HG03520 (cell line): ENCODE data around the gene DSG3.

Experiments
- ATAC-seq: cut with Tn5 transposase; IDR thresholded peaks from one replicate; pipeline ENCODE4 v1.9.1; 2021; ENCODE audit warnings: mild to moderate bottlenecking, moderate library complexity; ENCODE audit not compliant: unreplicated experiment

The DSG3 gene, protein sequence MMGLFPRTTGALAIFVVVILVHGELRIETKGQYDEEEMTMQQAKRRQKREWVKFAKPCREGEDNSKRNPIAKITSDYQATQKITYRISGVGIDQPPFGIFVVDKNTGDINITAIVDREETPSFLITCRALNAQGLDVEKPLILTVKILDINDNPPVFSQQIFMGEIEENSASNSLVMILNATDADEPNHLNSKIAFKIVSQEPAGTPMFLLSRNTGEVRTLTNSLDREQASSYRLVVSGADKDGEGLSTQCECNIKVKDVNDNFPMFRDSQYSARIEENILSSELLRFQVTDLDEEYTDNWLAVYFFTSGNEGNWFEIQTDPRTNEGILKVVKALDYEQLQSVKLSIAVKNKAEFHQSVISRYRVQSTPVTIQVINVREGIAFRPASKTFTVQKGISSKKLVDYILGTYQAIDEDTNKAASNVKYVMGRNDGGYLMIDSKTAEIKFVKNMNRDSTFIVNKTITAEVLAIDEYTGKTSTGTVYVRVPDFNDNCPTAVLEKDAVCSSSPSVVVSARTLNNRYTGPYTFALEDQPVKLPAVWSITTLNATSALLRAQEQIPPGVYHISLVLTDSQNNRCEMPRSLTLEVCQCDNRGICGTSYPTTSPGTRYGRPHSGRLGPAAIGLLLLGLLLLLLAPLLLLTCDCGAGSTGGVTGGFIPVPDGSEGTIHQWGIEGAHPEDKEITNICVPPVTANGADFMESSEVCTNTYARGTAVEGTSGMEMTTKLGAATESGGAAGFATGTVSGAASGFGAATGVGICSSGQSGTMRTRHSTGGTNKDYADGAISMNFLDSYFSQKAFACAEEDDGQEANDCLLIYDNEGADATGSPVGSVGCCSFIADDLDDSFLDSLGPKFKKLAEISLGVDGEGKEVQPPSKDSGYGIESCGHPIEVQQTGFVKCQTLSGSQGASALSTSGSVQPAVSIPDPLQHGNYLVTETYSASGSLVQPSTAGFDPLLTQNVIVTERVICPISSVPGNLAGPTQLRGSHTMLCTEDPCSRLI

DNA sequence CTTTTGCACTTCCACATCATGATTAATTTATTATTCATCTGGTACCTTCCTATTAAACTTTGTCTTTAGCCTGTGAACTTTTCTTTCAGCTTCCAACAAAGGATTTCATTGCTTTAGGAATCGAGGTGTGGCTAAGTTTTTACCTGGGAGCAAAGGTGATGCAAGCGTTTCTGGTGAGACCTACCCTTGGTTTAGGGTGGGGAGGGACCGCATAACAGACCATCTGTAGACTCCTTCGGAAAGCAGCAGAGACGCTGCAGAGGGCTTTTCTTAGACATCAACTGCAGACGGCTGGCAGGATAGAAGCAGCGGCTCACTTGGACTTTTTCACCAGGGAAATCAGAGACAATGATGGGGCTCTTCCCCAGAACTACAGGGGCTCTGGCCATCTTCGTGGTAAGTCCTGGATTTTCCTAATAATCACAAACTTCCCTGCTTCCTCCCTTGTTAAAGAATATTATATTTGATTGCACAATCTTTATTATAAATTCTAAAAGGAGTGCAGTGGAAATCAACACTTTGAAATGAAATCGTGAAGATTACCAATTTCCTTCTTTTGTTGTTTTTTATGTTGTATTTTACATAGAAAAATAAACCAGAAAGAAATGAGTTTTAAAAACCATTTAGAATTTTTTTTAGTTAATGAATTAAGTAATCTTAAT, at the start of gene DSG3:
Gene DSG3, plus strand, starts transcription at position 212 of the 662 bp plus-strand sequence. Its CDS starts 137 bp downstream, at position 349.
- no peak for ATAC-seq

DNA sequence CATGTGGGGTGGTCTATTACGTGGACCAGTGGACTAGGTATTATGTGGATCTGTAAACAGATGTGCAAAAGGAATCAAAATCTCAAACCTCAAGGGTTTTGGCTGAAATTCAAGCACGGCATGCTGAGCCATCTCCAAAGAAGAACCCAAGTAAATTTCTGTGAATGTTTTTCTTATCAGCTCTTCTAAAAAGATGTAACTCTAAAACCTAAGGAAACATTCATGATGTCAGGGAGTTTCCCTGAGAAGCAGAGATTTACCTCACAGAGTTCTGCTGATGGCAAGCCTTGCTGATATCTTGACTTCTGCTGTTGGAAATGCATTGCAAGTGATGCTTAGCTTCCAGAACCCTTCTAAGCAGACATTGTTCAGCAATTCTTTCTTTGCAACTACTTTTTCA, 49.4 kb upstream of the DSG3 start:
- no peak for ATAC-seq

DNA sequence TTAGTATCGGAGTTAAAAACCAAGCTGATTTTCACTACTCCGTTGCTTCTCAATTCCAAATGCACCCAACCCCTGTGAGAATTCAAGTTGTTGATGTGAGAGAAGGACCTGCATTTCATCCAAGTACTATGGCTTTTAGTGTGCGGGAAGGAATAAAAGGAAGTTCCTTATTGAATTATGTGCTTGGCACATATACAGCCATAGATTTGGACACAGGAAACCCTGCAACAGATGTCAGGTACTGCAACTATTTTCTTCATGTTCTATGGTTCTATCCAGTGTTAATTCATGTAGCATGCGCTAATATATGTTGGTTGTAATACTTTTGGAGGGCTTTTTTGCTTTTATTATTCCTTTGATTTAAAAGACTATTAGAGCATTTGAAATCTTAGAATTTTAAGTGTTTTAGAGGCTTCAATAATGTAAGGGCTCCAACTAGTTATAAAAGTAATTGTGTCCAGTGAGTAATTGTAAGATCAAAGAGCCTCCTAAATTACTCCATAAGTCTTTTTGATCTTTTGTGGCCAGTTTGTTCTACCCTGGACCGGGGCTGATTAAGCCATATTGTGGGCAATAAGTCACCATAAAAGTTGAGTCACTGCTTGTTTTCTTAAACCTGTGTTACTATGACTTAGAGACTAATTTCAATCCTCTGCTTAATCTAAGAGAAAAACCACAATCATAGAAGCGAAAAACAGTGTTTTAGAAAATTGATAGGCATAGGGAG, 48.1 kb upstream of the DSG3 start:
- ATAC-seq, result no peak

DNA sequence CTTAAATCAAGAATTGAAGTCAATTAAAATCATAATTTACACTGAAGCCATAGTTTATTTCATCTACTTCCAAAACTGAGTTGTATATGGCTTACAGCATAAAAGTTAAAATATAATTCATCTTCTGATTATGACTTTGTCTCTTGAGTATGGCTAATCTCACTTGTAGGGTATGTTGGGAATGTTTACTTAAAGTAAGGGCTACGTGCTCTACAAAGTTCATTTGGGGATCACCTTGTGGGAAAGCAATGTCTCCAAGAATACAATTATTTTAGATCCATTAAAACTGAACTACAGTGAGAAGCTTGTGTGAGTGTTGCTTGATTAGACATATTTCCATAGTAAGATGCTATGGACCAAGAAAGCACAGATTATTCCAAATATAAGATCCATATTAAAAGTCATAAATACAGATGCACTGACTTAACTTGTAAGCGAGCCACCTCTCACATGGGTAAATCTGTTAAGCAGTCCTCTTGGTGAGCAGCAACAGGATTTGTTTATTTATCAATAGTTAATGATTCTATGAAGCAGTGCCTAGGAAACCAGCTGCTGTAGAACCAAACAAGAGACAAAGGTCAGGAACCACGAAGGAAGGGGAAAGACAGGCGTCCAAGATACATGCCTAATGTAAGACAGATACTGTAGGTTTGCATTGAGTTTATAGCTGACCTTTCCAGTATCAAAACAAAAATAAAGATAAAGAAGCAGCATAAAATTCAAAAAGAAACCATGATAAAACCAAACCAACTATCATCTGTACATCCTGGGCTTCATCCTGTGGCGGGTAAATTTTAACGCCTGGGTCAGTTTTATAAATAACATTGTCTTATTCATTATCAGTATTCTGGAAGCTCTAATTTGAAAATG, 46.1 kb upstream of the DSG3 start:
- no peak for ATAC-seq

DNA sequence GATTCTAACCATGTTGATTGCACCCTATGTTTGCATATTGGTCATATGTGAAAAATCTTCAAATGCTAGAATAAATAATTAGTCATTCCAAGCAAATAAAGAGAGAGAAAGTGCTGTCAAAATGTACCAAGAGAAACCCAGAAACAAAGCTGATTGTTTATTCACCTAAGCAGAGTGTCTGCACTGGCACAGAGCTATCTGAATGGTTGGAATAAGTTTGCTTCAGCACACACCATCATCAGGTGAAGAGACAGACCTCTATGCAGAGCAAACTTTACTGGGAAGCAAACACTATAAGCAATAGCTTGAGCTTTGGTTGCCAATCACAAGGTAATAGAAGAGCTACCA, 45.5 kb upstream of the DSG3 start:
- no peak for ATAC-seq

DNA sequence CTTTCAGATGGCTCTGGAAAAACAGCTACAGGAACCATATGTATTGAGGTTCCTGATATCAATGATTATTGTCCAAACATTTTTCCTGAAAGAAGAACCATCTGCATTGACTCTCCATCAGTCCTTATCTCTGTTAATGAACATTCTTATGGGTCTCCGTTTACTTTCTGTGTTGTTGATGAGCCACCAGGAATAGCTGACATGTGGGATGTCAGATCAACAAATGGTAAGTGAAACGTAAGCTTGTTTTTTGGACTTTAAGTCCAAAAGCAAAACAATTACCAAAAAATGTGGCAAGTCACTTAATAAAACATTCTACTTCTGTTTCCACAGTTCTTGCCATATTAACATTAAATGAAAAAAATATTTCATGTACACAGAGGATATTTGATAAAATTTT, 44.1 kb upstream of the DSG3 start:
- no peak for ATAC-seq

DNA sequence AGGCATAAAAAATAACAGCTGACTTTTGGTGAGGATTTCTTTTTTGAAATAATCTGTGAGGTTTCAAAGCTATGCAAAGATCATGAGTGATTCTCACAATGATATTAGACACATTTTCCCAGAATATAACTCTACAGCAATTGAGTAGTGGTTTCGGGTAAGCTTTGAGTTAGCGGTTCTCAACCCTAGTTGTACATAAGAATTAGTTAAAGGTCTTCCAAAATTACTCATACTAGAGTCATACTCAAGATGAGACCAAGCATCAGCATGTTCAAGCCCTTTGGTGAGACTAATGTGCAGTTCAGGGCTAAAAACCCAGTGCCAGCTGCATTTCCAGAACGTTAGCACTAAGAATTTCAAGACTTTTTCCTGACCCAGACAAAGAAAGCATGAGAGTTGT, 39.9 kb upstream of the DSG3 start:
- ATAC-seq, result no peak

DNA sequence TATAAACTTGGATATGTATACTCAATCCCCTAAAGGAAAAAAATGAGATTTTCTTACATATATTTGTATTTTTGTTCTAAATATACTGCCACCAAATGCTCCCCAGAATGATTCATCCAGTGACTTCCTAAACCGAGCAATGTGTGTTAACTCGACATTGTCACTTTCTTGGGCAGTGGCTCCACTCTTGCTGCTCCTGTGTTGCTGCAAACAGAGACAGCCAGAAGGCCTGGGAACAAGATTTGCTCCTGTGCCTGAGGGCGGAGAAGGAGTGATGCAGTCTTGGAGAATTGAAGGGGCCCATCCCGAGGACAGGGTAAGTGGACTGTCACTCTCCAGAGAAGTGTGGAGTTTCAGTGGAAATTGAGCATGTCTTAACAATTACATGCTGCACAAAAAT, 38.3 kb upstream of the DSG3 start:
- no peak for ATAC-seq

DNA sequence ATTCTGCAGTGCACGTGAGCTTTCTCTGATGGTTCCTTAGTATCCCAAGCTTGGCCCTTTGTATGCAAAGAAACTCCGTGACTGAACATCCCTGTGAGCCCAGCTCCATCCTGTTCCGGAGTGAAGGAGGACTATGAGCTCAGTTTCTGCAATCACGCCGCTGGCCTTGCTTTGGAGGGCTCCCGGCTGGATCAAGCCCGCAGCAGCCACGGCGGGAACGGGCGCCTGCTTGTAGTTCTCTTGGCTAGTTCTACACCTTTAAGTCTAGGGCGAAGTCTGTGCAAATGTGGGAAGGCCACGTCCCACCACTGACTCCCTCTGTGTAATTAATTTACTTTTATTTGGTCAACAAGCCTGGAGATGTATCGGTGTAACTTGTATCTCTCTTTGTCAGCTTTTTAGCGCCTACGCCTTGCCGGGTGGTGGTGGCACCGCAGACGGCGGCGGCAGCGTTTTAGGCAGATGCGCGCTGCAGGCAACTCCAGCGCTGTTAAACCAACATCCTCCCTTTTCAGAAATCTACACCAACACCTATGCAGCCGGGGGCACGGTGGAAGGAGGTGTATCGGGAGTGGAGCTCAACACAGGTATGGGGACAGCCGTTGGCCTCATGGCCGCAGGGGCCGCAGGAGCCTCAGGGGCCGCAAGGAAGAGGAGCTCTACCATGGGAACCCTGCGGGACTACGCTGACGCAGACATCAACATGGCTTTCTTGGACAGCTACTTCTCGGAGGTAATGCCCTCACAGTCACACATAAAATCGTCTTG, 36.6 kb upstream of the DSG3 start:
- ATAC-seq, result no peak

DNA sequence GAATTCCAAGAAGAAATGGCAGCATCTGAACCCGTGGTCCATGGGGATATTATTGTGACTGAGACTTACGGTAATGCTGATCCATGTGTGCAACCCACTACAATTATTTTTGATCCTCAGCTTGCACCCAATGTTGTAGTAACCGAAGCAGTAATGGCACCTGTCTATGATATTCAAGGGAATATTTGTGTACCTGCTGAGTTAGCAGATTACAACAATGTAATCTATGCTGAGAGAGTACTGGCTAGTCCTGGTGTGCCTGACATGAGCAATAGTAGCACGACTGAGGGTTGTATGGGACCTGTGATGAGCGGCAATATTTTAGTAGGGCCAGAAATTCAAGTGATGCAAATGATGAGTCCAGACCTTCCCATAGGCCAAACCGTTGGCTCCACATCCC, 34.4 kb upstream of the DSG3 start:
- no peak for ATAC-seq

DNA sequence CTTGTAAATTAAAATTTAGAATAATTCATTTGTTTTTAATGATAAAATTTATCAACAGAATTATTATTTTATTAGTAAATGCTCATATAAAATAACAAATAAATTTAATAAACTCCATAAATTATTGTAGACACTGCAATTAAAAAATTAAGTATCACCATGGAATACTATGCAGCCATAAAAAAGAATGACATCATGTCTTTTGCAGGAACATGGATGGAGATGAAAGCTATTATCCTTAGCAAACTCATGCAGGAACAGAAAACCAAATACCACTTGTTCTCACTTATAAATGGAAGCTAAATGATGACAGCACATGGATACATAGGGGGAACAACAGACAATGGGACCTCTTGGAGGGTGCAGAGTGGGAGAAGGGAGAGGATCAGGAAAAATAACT, 29.7 kb upstream of the DSG3 start:
- ATAC-seq, result no peak

DNA sequence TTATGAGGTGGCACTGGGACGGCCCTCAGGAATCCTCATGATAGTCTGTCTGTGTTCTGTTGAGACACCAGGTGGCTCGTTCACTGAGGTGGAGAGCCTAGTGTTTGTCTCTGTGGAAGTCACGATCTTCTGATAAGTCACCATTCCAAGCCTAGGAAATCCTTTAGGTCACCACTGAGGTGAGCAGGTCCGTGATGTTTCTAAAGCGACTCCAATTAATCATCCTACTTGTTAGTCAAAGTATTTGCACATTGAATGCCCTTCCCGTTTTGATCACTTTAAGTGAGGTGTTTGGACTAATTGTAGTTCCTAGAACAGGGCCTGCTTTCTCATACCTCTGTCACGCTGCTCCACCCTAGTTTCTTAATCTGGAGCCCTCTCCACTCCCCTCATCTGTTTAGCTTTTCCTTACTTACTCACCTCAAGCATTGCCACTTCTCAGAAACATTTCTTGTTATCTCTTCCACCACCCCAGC, 28.0 kb upstream of the DSG3 start:
- no peak for ATAC-seq

DNA sequence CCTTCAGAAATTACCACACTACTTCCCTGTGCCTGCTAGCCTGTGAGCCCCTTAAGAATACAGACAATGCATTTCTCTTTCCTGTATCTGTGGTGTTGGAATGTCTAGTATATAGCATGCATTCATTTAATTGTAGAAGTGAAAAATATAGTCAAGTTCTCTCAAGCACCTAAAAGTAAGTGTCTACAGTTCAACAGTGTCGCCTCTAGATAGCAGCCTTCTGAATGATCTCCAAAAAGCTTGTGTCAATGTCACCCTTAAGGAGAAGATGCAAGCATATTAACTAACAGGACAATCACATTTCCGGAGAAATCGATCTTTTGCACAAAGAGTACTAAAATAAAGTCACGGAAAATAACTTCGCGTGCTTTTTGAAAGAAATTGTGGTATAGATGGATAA, 27.5 kb upstream of the DSG3 start:
- no peak for ATAC-seq

DNA sequence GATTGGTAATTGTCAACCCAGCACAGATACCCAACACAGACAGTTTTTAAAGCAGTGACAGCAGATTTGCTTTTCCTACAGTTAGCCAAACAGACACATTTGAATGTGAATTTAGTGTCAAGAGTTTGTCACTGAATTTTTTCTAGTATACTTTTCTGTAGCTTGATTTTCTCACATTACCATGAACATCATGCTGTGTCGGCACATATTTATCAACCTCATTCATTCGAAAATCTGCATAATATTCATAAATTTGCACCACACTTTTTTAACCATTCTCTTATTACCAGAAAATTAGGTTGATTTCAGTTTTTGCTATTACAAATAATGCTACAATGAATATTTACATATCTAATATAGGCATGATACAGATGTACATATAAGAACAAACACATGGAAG, 27.0 kb upstream of the DSG3 start:
- ATAC-seq, result no peak

DNA sequence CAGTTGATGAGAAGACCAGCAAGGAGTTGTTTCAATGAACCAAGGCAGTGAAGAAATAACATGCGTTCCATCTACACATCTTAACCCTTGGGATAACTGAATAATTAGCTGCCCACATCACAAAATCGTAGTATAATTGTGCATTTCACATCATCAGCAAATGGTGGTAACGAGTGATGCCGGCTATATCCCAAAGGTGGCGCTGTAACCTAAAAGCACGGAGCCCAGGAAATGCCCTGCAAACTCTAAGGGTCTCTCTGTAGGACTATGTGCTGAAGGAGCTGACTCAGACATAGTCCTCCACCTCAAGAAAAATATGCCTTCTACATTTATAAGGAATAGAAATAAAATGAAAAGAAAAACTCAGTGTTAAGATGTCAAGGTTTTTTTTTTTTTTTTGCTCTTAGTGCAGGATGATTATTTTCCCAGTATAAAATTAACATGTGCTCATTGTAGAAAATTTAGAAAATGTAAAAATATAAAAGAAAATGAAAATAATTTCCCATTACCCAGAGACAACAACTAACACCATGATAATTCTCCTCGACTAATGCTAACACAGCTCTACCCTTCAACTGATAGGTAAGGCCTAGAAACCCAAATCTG, 23.1 kb upstream of the DSG3 start:
- peak; percentile 64 for ATAC-seq

DNA sequence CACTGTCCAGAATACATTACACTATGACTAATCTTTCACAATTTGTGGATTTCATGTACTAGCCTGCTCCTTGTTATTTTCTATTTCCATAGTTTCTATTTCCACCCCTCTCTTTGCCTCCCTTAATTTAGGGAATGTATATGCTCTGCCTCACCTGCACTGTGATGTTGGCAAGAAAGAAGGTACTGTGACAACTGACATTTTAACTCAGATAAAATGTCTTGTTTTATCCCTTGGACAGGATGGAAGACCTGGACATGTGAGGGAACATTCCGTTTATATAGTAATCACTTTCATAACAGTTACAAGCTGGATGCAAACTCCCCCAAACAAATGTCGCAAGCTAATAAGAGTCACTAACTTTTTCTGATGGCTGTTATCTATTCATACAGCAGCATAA, 21.5 kb upstream of the DSG3 start:
- no peak for ATAC-seq

DNA sequence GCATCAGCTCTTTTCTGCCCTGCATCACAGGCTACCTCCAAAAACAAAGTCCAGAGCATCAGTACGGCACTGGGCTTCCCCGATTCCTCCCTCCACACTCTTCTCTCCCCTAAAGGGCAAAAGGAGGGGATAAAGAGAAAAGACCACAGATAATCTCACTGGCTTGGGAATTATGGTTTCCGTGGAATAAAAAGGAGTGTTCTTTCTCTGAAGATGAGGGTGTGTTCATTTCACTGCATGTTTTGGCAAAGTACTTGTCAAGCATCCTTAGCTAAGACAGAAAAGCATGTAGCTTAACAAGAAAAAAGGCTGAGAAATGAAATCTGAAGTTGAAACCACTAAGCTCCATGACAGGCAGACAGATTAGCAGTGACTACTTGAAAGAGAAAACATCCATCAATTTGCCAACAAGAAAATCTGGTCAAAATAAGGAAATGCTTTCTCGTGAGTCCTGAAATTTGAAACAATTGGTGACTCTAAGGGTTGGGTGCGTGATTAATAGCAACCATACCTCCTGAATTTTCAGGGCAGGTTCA, 20.6 kb upstream of the DSG3 start:
- no peak for ATAC-seq

DNA sequence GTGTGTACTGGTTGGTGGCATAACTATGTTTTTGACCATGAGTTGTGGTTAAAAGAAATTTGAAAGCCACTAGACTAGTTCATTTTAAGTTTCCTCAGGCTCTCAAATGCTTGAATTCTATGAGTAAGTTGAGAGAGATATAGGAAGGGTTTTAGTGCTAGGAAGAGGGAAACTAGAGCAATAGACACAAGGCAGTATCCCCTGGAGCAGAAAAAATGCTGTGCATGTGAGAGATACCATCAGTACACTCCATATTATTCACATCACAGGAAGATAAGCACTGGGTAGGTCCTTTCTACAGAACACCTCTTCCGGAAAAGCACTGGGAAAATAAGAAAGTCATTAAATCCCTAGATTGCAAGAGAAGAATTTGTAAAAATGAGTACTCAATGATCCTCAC, 19.3 kb upstream of the DSG3 start:
- no peak for ATAC-seq
